GM12878 (cell line): Measurements from ENCODE around the gene FAM228B. TPM values are rescaled to one million over a fixed set of nuclear protein-coding genes. Genes with fewer than 3 reads are reported as not detected.

Source experiments
- BACH1 ChIP-seq: fragments of 450-650 bp; IDR thresholded peaks from 2 replicates; pipeline ENCODE4 v1.6.1; 2017; ENCODE audit warnings: mild to moderate bottlenecking, borderline replicate concordance
- BHLHE40 ChIP-seq, 2 experiments: fragments of 450-650 bp in 1 of 2; IDR thresholded peaks; 2 replicates each; pipeline ENCODE4 v1.6.1; 2011 to 2017; ENCODE audit warnings: low read depth in 2 of 2, borderline replicate concordance in 1 of 2, improper control_type of control experiment in 1 of 2, low read length in 1 of 2, mild to moderate bottlenecking in 1 of 2
- CREM ChIP-seq: IDR thresholded peaks from 2 replicates; pipeline ENCODE4 v1.6.1; 2014; ENCODE audit warnings: antibody characterized with exemption, low read depth
- EP300 ChIP-seq, 2 experiments: fragments of 150-350 bp in 1 of 2; IDR thresholded peaks; 2 replicates each; pipeline ENCODE4 v1.6.1; 2011 to 2012; ENCODE audit warnings: low read depth in 2 of 2, low read length in 2 of 2, borderline replicate concordance in 1 of 2, improper control_type of control experiment in 1 of 2, inconsistent platforms in 1 of 2; ENCODE audit not compliant: control insufficient read depth in 1 of 2
- ETV6 ChIP-seq, 2 experiments: fragments of 450-650 bp in 1 of 2; IDR thresholded peaks in 1 of 2; conservative IDR thresholded peaks in 1 of 2; 2 replicates each; pipeline ENCODE4 v1.6.1; 2014; ENCODE audit warnings: antibody characterized with exemption in 1 of 2, borderline replicate concordance in 1 of 2, low read depth in 1 of 2, mild to moderate bottlenecking in 1 of 2, moderate library complexity in 1 of 2
- FOS ChIP-seq: IDR thresholded peaks from 3 replicates; pipeline ENCODE4 v1.6.1; 2011; ENCODE audit warnings: borderline replicate concordance; ENCODE audit not compliant: insufficient read length; ENCODE audit errors: extremely low read depth
- KAT2A ChIP-seq: conservative IDR thresholded peaks from 2 replicates; pipeline ENCODE4 v1.6.1; 2011; ENCODE audit warnings: low read depth, low read length; ENCODE audit not compliant: control insufficient read depth
- MTA2 ChIP-seq: fragments of 450-650 bp; IDR thresholded peaks from 2 replicates; pipeline ENCODE4 v1.6.1; 2016; ENCODE audit warnings: low read depth, mild to moderate bottlenecking, moderate library complexity
- NR2C2 ChIP-seq: IDR thresholded peaks from 2 replicates; pipeline ENCODE4 v1.6.1; 2011; ENCODE audit warnings: borderline replicate concordance, low read depth; ENCODE audit not compliant: control insufficient read depth, insufficient read length
- NRF1 ChIP-seq: conservative IDR thresholded peaks from 2 replicates; pipeline ENCODE4 v1.6.1; 2011; ENCODE audit warnings: mild to moderate bottlenecking, low read depth, low read length, improper control_type of control experiment
- RAD21 ChIP-seq: IDR thresholded peaks from 2 replicates; pipeline ENCODE4 v1.6.1; 2011; ENCODE audit warnings: mild to moderate bottlenecking, low read depth, low read length, moderate library complexity; ENCODE audit not compliant: insufficient read depth
- SIN3A ChIP-seq: IDR thresholded peaks from 2 replicates; pipeline ENCODE4 v1.6.1; 2012; ENCODE audit warnings: low read depth, low read length, improper control_type of control experiment
- SMC3 ChIP-seq: IDR thresholded peaks from 2 replicates; pipeline ENCODE4 v1.6.1; 2011; ENCODE audit warnings: low read length, improper control_type of control experiment, borderline replicate concordance
- SRF ChIP-seq, 2 experiments: IDR thresholded peaks; 2 replicates each; pipeline ENCODE4 v1.6.1; 2011; ENCODE audit warnings: low read depth in 2 of 2, low read length in 2 of 2, mild to moderate bottlenecking in 1 of 2, moderate library complexity in 1 of 2
- SUPT20H ChIP-seq: IDR thresholded peaks from 2 replicates; pipeline ENCODE4 v1.6.1; 2011; ENCODE audit warnings: low read depth, mild to moderate bottlenecking, low read length, moderate library complexity, borderline replicate concordance; ENCODE audit not compliant: control insufficient read depth
- YY1 ChIP-seq: IDR thresholded peaks from 2 replicates; pipeline ENCODE4 v1.6.1; 2011; ENCODE audit warnings: low read depth, mild to moderate bottlenecking, low read length
- ZBED1 ChIP-seq: IDR thresholded peaks from 2 replicates; pipeline ENCODE4 v1.6.1; 2016; ENCODE audit warnings: borderline replicate concordance
- polyA plus RNA-seq, 11 experiments: library from polyadenylated mRNA; depleted of rRNA in 4 of 11; unstranded in 6 of 11; stranded (reverse) in 5 of 11; fragments of >200 nt; fragmentation: Nextera tagmentation in 4 of 11; fragmentation: Illumina TruSeq in 1 of 11; extraction: Ambion mirVana in 4 of 11; extraction: Trizol in 1 of 11; gene quantifications; 1 replicate in 1 of 11; 2 replicates in 10 of 11; pipeline versions ENCODE4 v1.2.1 to v1.2.3, GENCODE V29; 2011 to 2016; ENCODE audit warnings: inconsistent platforms in 2 of 11, missing spikeins in 2 of 11, low read depth in 1 of 11
- total RNA-seq, 4 experiments: library from RNA; depleted of rRNA in 3 of 4; stranded (reverse); fragments of >200 nt in 3 of 4; fragmentation: Illumina TruSeq in 1 of 4; extraction: Trizol in 1 of 4; gene quantifications; 2 replicates each; pipeline versions ENCODE4 v1.2.1 to v1.2.3, GENCODE V29; 2013 to 2021
- TF ChIP-seq, protein P1 (sequence below): fragments of 450-650 bp; IDR thresholded peaks from 2 replicates; pipeline ENCODE4 v1.6.1; 2017; ENCODE audit warnings: mild to moderate bottlenecking, low read depth, inconsistent platforms; ENCODE audit not compliant: poor library complexity, severe bottlenecking
- TF ChIP-seq, protein P2 (sequence below): fragments of 450-650 bp; formaldehyde crosslinking; IDR thresholded peaks from 2 replicates; pipeline ENCODE4 v1.5.0; 2022; ENCODE audit warnings: mild to moderate bottlenecking, missing genetic modification characterization
- TF ChIP-seq, protein P3 (sequence below), 3 experiments: IDR thresholded peaks in 2 of 3; conservative IDR thresholded peaks in 1 of 3; 2 replicates each; pipeline ENCODE4 v1.5.1; 2011; ENCODE audit warnings: low read depth in 3 of 3, low read length in 3 of 3, mild to moderate bottlenecking in 3 of 3, control low read depth in 2 of 3, moderate library complexity in 2 of 3, inconsistent platforms in 1 of 3, mixed read lengths in 1 of 3; ENCODE audit not compliant: control insufficient read depth in 2 of 3, insufficient read depth in 1 of 3; ENCODE audit errors: extremely low read depth in 1 of 3

The FAM228B gene
- total and polyA plus RNA-seq, 10 of the 15 experiments (the other 5 are each of a cell fraction or from before 2014, with no cell fraction given) = 3.9 to 11.0 (median 7.5) TPM

DNA sequence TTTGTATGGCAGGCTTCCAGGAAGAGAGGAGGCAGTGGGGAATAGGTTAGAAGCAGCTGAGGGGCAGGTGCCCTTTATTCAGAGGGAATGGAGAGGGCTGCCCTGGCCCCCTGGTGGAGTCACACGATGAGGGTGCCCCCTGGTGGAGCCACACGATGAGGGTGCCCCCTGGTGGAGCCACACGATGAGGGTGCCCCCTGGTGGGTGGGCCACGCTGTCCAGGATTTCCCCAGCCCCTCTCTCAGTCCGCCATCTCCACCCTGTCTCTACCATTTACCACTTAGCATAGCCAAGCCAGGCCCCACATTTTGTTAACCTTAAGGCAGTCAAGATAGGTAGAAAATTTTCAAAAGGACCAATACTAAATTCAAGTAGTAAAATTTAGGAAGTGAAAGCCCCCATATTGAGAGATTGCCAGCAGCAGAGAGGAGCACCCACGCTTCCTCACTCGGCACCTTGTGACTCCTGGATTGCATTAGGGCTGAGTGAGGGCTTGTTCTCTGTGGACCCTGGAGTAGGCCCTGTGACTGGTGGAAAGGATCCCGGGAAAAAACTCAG, 41.2 kb downstream of the FAM228B start (continued):
- TF ChIP-seq, protein P1, sequence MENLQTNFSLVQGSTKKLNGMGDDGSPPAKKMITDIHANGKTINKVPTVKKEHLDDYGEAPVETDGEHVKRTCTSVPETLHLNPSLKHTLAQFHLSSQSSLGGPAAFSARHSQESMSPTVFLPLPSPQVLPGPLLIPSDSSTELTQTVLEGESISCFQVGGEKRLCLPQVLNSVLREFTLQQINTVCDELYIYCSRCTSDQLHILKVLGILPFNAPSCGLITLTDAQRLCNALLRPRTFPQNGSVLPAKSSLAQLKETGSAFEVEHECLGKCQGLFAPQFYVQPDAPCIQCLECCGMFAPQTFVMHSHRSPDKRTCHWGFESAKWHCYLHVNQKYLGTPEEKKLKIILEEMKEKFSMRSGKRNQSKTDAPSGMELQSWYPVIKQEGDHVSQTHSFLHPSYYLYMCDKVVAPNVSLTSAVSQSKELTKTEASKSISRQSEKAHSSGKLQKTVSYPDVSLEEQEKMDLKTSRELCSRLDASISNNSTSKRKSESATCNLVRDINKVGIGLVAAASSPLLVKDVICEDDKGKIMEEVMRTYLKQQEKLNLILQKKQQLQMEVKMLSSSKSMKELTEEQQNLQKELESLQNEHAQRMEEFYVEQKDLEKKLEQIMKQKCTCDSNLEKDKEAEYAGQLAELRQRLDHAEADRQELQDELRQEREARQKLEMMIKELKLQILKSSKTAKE = peak; percentile 17
- 0 out of 2 replicates have a peak, but pooled peaks have one; percentile 23 for TF ChIP-seq ZBED1
- TF ChIP-seq BACH1 = no peak
- peak; percentile 78 for TF ChIP-seq YY1
- TF ChIP-seq, protein P2, sequence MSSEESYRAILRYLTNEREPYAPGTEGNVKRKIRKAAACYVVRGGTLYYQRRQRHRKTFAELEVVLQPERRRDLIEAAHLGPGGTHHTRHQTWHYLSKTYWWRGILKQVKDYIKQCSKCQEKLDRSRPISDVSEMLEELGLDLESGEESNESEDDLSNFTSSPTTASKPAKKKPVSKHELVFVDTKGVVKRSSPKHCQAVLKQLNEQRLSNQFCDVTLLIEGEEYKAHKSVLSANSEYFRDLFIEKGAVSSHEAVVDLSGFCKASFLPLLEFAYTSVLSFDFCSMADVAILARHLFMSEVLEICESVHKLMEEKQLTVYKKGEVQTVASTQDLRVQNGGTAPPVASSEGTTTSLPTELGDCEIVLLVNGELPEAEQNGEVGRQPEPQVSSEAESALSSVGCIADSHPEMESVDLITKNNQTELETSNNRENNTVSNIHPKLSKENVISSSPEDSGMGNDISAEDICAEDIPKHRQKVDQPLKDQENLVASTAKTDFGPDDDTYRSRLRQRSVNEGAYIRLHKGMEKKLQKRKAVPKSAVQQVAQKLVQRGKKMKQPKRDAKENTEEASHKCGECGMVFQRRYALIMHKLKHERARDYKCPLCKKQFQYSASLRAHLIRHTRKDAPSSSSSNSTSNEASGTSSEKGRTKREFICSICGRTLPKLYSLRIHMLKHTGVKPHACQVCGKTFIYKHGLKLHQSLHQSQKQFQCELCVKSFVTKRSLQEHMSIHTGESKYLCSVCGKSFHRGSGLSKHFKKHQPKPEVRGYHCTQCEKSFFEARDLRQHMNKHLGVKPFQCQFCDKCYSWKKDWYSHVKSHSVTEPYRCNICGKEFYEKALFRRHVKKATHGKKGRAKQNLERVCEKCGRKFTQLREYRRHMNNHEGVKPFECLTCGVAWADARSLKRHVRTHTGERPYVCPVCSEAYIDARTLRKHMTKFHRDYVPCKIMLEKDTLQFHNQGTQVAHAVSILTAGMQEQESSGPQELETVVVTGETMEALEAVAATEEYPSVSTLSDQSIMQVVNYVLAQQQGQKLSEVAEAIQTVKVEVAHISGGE (CRISPR knock-in tag) = no peak
- TF ChIP-seq EP300 (IDR thresholded peaks at IDR 0.05; ENCODE audit: borderline replicate concordance in 1 of 2, control insufficient read depth in 1 of 2, low read depth in 2 of 2, low read length in 2 of 2) = no peak
- TF ChIP-seq BHLHE40 (IDR thresholded peaks at IDR 0.05; ENCODE audit: borderline replicate concordance in 1 of 2, low read depth in 2 of 2, low read length in 1 of 2) = 0 out of 4 replicates have a peak, but pooled peaks of 1 of the 2 experiments have one; percentile 29
- no peak for TF ChIP-seq MTA2
- TF ChIP-seq SRF (IDR thresholded peaks at IDR 0.05; ENCODE audit: low read depth in 2 of 2, low read length in 2 of 2) = no peak
- no peak for TF ChIP-seq ETV6 (conservative IDR thresholded peaks at IDR 0.05 in 1 of 2, IDR thresholded peaks at IDR 0.05 in 1 of 2; ENCODE audit: borderline replicate concordance in 1 of 2, low read depth in 1 of 2)
- TF ChIP-seq SMC3 = peak; percentile 48; the same call in 1 of the 2 replicates
- no peak for TF ChIP-seq SIN3A
- no peak for TF ChIP-seq NRF1
- no peak for TF ChIP-seq KAT2A
- no peak for TF ChIP-seq CREM
- TF ChIP-seq FOS = no peak
- TF ChIP-seq NR2C2 = no peak
- no peak for TF ChIP-seq SUPT20H
- TF ChIP-seq RAD21 = peak; percentile 59
- TF ChIP-seq, protein P3, sequence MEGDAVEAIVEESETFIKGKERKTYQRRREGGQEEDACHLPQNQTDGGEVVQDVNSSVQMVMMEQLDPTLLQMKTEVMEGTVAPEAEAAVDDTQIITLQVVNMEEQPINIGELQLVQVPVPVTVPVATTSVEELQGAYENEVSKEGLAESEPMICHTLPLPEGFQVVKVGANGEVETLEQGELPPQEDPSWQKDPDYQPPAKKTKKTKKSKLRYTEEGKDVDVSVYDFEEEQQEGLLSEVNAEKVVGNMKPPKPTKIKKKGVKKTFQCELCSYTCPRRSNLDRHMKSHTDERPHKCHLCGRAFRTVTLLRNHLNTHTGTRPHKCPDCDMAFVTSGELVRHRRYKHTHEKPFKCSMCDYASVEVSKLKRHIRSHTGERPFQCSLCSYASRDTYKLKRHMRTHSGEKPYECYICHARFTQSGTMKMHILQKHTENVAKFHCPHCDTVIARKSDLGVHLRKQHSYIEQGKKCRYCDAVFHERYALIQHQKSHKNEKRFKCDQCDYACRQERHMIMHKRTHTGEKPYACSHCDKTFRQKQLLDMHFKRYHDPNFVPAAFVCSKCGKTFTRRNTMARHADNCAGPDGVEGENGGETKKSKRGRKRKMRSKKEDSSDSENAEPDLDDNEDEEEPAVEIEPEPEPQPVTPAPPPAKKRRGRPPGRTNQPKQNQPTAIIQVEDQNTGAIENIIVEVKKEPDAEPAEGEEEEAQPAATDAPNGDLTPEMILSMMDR (IDR thresholded peaks at IDR 0.05 in 2 of 3, conservative IDR thresholded peaks at IDR 0.05 in 1 of 3; ENCODE audit: control insufficient read depth in 2 of 3, extremely low read depth in 1 of 3, insufficient read depth in 1 of 3, low read depth in 3 of 3, low read length in 3 of 3) = peak; percentile 73 to 88 (median 79)
